ENCODE measurements around the gene GATAD2B.

GRCh38 chr1:153928245-153928644 is 5.5 kb upstream of the GATAD2B start:
- no peak for TF ChIP-seq CTCF (IDR thresholded peaks at IDR 0.05 in 8 of 11, conservative IDR thresholded peaks at IDR 0.05 in 3 of 11)
- no peak for TF ChIP-seq POLR2A (IDR thresholded peaks at IDR 0.05)
